ENCODE data around the gene MAN2A1. TPM values are rescaled to one million over a fixed set of nuclear protein-coding genes. Genes with fewer than 3 reads are reported as not detected.

The MAN2A1 gene
- total RNA-seq, 1 donor from 2014 or later, result 83.6 TPM

- TF ChIP-seq CTCF (IDR thresholded peaks at IDR 0.05; ENCODE audit: unreplicated experiment), result no peak
- H3K27ac Mint-ChIP-seq (ENCODE audit: unreplicated experiment), result no peak overlapping the region
- peaks cover 16% of the 10 kb centered on the region for H3K4me1 Mint-ChIP-seq (ENCODE audit: unreplicated experiment)
- no peak overlapping the region for H3K4me3 Mint-ChIP-seq (ENCODE audit: unreplicated experiment)
- no peak for DNase-seq (ENCODE audit: low spot score)
- H3K27me3 Mint-ChIP-seq (ENCODE audit: unreplicated experiment), result no peaks in the 10 kb centered on the region
- no peaks in the 10 kb centered on the region for H3K36me3 Mint-ChIP-seq (ENCODE audit: low read depth, unreplicated experiment)
- no peaks in the 10 kb centered on the region for H3K9me3 Mint-ChIP-seq (ENCODE audit: unreplicated experiment)
These were observed 40.4 kb upstream of the MAN2A1 start for GRCh38 chr5:109649318-109649717.

GRCh38 chr5:109650493-109650892 is 39.2 kb upstream of the MAN2A1 start:
- Mint-ChIP-seq H3K4me1 (ENCODE audit: unreplicated experiment) (peaks cover 13% of the 10 kb centered on the region), H3K27ac (ENCODE audit: unreplicated experiment) (no peak overlapping the region), H3K9me3 (ENCODE audit: unreplicated experiment) (no peaks in the 10 kb centered on the region), H3K36me3 (ENCODE audit: low read depth, unreplicated experiment) (no peaks in the 10 kb centered on the region), H3K27me3 (ENCODE audit: unreplicated experiment) (no peaks in the 10 kb centered on the region), H3K4me3 (ENCODE audit: unreplicated experiment) (no peak overlapping the region)
- no peak for TF ChIP-seq CTCF (IDR thresholded peaks at IDR 0.05; ENCODE audit: unreplicated experiment)
- DNase-seq (ENCODE audit: low spot score), result no peak

GRCh38 chr5:109652096-109652495 is 37.6 kb upstream of the MAN2A1 start:
- Mint-ChIP-seq H3K4me1 (ENCODE audit: unreplicated experiment) (peaks cover 12% of the 10 kb centered on the region), H3K27ac (ENCODE audit: unreplicated experiment) (no peak overlapping the region)
- TF ChIP-seq CTCF (IDR thresholded peaks at IDR 0.05; ENCODE audit: unreplicated experiment), result no peak

GRCh38 chr5:109653042-109653441 is 36.7 kb upstream of the MAN2A1 start:
- no peaks in the 10 kb centered on the region for H3K27me3 Mint-ChIP-seq (ENCODE audit: unreplicated experiment)
- no peak for TF ChIP-seq CTCF (IDR thresholded peaks at IDR 0.05; ENCODE audit: unreplicated experiment)
- H3K27ac Mint-ChIP-seq (ENCODE audit: unreplicated experiment), result no peak overlapping the region
- H3K4me1 Mint-ChIP-seq (ENCODE audit: unreplicated experiment), result peaks cover 16% of the 10 kb centered on the region
- H3K9me3 Mint-ChIP-seq (ENCODE audit: unreplicated experiment), result no peaks in the 10 kb centered on the region
- H3K36me3 Mint-ChIP-seq (ENCODE audit: low read depth, unreplicated experiment), result no peaks in the 10 kb centered on the region
- DNase-seq (ENCODE audit: low spot score), result no peak
- no peak overlapping the region for H3K4me3 Mint-ChIP-seq (ENCODE audit: unreplicated experiment)

More at GRCh38 chr5:109652096-109652495, 37.6 kb upstream of the MAN2A1 start:
- Mint-ChIP-seq H3K9me3 (ENCODE audit: unreplicated experiment) (no peaks in the 10 kb centered on the region), H3K4me3 (ENCODE audit: unreplicated experiment) (no peak overlapping the region), H3K36me3 (ENCODE audit: low read depth, unreplicated experiment) (no peaks in the 10 kb centered on the region), H3K27me3 (ENCODE audit: unreplicated experiment) (no peaks in the 10 kb centered on the region)
- DNase-seq (ENCODE audit: low spot score), result no peak

GRCh38 chr5:109653561-109654239 is 36.0 kb upstream of the MAN2A1 start:
- peaks cover 16% of the 10 kb centered on the region for H3K4me1 Mint-ChIP-seq (ENCODE audit: unreplicated experiment)
- no peak overlapping the region for H3K27ac Mint-ChIP-seq (ENCODE audit: unreplicated experiment)
- no peak for TF ChIP-seq CTCF (IDR thresholded peaks at IDR 0.05; ENCODE audit: unreplicated experiment)
- H3K27me3 Mint-ChIP-seq (ENCODE audit: unreplicated experiment), result no peaks in the 10 kb centered on the region
- H3K36me3 Mint-ChIP-seq (ENCODE audit: low read depth, unreplicated experiment), result no peaks in the 10 kb centered on the region
- H3K9me3 Mint-ChIP-seq (ENCODE audit: unreplicated experiment), result no peaks in the 10 kb centered on the region
- DNase-seq (ENCODE audit: low spot score), result no peak
- no peak overlapping the region for H3K4me3 Mint-ChIP-seq (ENCODE audit: unreplicated experiment)
